Coronary artery (tissue), 2 donors: ENCODE measurements around the gene AGPAT2.

Source experiments
- DNase-seq: peaks from one replicate; pipeline ENCODE4 v3.0.0-alpha.2; 2017; ENCODE audit warnings: low spot score
- H3K27ac ChIP-seq, 2 donors: fragments of 200-600 bp; sonication (generic); one replicate each; pipeline ENCODE4 v1.5.1; 2016 to 2019
- H3K4me3 ChIP-seq: fragments of 200-600 bp; sonication (generic); 2 replicates; pipeline ENCODE4 v1.5.1; 2016; ENCODE audit warnings: mild to moderate bottlenecking, moderate library complexity
- TF ChIP-seq, protein P1 (sequence below): fragments of 200-600 bp; sonication (generic); IDR thresholded peaks from one replicate; pipeline ENCODE4 v1.5.1; 2019; ENCODE audit warnings: antibody characterized with exemption

Gene AGPAT2

GRCh38 chr9:136655536-136656182, 31.6 kb downstream of the AGPAT2 start:
- TF ChIP-seq, protein P1, sequence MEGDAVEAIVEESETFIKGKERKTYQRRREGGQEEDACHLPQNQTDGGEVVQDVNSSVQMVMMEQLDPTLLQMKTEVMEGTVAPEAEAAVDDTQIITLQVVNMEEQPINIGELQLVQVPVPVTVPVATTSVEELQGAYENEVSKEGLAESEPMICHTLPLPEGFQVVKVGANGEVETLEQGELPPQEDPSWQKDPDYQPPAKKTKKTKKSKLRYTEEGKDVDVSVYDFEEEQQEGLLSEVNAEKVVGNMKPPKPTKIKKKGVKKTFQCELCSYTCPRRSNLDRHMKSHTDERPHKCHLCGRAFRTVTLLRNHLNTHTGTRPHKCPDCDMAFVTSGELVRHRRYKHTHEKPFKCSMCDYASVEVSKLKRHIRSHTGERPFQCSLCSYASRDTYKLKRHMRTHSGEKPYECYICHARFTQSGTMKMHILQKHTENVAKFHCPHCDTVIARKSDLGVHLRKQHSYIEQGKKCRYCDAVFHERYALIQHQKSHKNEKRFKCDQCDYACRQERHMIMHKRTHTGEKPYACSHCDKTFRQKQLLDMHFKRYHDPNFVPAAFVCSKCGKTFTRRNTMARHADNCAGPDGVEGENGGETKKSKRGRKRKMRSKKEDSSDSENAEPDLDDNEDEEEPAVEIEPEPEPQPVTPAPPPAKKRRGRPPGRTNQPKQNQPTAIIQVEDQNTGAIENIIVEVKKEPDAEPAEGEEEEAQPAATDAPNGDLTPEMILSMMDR, result no peak
- DNase-seq, result no peak
- Histone ChIP-seq H3K27ac (peak overlapping the region in 1 of 2 donors; percentile 81), H3K4me3 (peak overlapping the region; percentile 28)

DNA sequence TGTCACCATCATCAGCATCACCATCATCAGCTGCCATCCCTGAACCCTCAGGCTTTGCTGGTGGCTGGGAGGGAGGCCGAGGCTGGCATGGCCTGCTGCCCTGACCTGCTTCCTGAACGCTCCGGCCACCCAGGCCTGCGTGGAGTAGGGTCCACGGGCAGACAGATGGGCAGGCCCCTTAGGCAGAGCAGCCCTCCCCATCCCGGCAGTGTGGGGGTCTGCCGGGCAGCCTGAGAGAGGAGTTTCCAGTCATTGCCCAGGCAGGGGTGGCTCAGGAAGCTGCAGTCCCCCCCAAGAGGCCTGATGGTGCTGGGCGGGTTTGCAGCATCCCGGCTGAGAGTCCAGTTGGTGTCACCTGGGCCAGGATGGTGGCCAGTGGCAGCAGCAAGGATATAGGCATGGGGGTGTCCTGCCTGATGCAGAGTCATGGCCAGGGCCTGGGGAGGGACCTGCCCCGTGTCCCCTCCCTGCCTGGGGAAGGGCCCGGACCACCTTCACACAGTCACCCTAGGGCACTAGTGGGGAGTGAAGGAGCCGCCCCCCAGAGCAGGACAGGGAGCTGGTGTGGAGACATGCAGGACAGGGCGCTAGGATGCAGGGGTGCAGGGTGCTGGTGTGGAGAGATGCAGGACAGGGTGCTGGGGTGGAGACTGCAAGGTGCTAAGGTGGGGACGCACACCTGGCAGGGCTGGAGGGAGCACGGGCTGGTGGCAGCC, 32.3 kb downstream of the AGPAT2 start:
- peak overlapping the region in 1 of 2 donors; percentile 81 for H3K27ac ChIP-seq

GRCh38 chr9:136653323-136654079, 33.8 kb downstream of the AGPAT2 start:
- no peak for DNase-seq
- Histone ChIP-seq H3K27ac (peak overlapping the region in 1 of 2 donors; percentile 41), H3K4me3 (no peak overlapping the region)
- TF ChIP-seq, protein P1, result no peak

More for the DNA sequence above, 32.3 kb downstream of the AGPAT2 start:
- DNase-seq, result no peak
- no peak overlapping the region for H3K4me3 ChIP-seq
- TF ChIP-seq, protein P1, result no peak

GRCh38 chr9:136651860-136652259, 35.4 kb downstream of the AGPAT2 start:
- DNase-seq, result no peak
- no peak overlapping the region for H3K27ac ChIP-seq
- TF ChIP-seq, protein P1, result no peak
- no peak overlapping the region for H3K4me3 ChIP-seq

DNA sequence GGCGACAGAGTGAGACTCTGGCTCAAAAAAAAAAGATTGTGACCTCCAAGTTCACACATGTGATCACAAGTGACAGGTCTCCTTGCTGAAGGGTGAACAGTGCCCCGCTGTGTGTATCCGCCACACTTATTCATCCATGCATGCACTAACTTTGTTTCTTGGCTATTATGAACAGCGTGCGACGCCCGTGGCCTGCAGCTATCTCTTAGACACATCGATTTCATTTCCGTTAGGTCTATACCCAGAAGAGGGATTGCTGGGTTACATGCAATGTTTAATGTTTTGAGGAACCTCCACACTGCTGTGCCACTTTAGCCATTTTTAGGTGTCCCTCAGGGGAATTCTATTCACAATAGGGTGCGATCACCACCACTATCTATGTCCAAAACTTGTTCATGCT, 36.6 kb downstream of the AGPAT2 start:
- Histone ChIP-seq H3K27ac (no peak overlapping the region), H3K4me3 (no peak overlapping the region)
- TF ChIP-seq, protein P1, result no peak
- DNase-seq, result no peak

DNA sequence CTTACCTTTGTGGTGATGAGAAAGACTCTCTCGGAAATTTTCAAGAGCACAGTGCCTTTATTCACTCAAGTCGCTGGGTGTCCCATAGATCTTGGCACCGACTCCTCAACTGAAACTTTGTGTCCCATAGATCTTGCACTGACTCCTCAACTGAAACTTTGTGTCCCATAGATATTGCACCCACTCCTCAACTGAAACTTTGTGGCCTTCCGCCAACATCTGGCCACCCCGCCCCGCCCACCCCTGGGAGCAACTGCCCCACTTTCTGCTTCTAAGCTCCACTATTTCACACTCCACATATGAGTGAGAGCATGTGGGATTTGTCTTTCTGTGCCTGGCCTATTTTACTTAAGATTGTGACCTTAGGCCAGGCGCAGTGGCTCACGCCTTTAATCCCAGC, 37.2 kb downstream of the AGPAT2 start:
- DNase-seq, result no peak
- Histone ChIP-seq H3K27ac (peak overlapping the region in 1 of 2 donors; percentile 36), H3K4me3 (no peak overlapping the region)
- TF ChIP-seq, protein P1, result no peak
